Ureter (tissue), 1 donor: ENCODE data around the gene KMT2E. TPM values are rescaled to one million over a fixed set of nuclear protein-coding genes. Genes with fewer than 3 reads are reported as not detected.
"Not testable (repeated sequence)": the region's sequence is repeated elsewhere in the genome, so short reads cannot be mapped to it uniquely, and the experiment has no call there.

ENCODE experiments used
- DNase-seq: peaks from one replicate; pipeline ENCODE4 v3.0.0-alpha.2; 2020; ENCODE audit warnings: low spot score
- total RNA-seq: library from RNA; stranded (reverse); gene quantifications from one replicate; pipeline ENCODE4 v1.2.4, GENCODE V29; 2023
- donor health status: DM: yes; HTN: yes; CAD: no.

The KMT2E gene
- total RNA-seq, 1 donor from 2014 or later, result 120 TPM

- DNase-seq, result no peak
Measured at GRCh38 chr7:104983076-104983577, 30.9 kb upstream of the KMT2E start.

- peak; percentile 91 for DNase-seq
Measured at GRCh38 chr7:104983578-104984539, 30.1 kb upstream of the KMT2E start.

GRCh38 chr7:104984585-104985258 is 29.3 kb upstream of the KMT2E start:
- DNase-seq, result no peak

GRCh38 chr7:104985259-104985617 is 28.8 kb upstream of the KMT2E start:
- DNase-seq, result no peak

- no peak for DNase-seq
Measured at GRCh38 chr7:104986628-104987259, 27.3 kb upstream of the KMT2E start.

- not testable (repeated sequence) for DNase-seq
Measured at GRCh38 chr7:104987403-104987802, 26.6 kb upstream of the KMT2E start.

GRCh38 chr7:104990983-104991382 is 23.0 kb upstream of the KMT2E start:
- no peak for DNase-seq

- no peak for DNase-seq
Measured at GRCh38 chr7:104992306-104992705, 21.7 kb upstream of the KMT2E start.

GRCh38 chr7:104993217-104993862 is 20.7 kb upstream of the KMT2E start:
- no peak for DNase-seq

- DNase-seq, result no peak
Measured at GRCh38 chr7:104998040-104998752, 15.8 kb upstream of the KMT2E start.

- DNase-seq, result no peak
Measured at GRCh38 chr7:105000200-105000599, 13.8 kb upstream of the KMT2E start.

- DNase-seq, result no peak
Measured at GRCh38 chr7:105000927-105001336, 13.1 kb upstream of the KMT2E start.

- DNase-seq, result no peak
Measured at GRCh38 chr7:105001652-105002184, 12.3 kb upstream of the KMT2E start.

GRCh38 chr7:105003275-105003674 is 10.7 kb upstream of the KMT2E start:
- no peak for DNase-seq

- no peak for DNase-seq
Measured at GRCh38 chr7:105003872-105004510, 10.0 kb upstream of the KMT2E start.

GRCh38 chr7:105005006-105005405 is 9.0 kb upstream of the KMT2E start:
- DNase-seq, result not testable (repeated sequence)

- DNase-seq, result not testable (repeated sequence)
Measured at GRCh38 chr7:105005486-105005885, 8.5 kb upstream of the KMT2E start.

- DNase-seq, result no peak
Measured at GRCh38 chr7:105006367-105007136, 7.5 kb upstream of the KMT2E start.

GRCh38 chr7:105007298-105007697 is 6.7 kb upstream of the KMT2E start:
- DNase-seq, result no peak
